HG02870 (cell line): ENCODE data around the gene TRAPPC12.
A peak's percentile ranks its signal among the peaks of the same experiment; 100 is the strongest.
"Not testable (repeated sequence)": the region's sequence is repeated elsewhere in the genome, so short reads cannot be mapped to it uniquely, and the experiment has no call there.

ENCODE experiments used
- ATAC-seq: cut with Tn5 transposase; IDR thresholded peaks from one replicate; pipeline ENCODE4 v1.9.1; 2021; ENCODE audit warnings: mild to moderate bottlenecking, moderate library complexity; ENCODE audit not compliant: unreplicated experiment

Gene TRAPPC12

DNA sequence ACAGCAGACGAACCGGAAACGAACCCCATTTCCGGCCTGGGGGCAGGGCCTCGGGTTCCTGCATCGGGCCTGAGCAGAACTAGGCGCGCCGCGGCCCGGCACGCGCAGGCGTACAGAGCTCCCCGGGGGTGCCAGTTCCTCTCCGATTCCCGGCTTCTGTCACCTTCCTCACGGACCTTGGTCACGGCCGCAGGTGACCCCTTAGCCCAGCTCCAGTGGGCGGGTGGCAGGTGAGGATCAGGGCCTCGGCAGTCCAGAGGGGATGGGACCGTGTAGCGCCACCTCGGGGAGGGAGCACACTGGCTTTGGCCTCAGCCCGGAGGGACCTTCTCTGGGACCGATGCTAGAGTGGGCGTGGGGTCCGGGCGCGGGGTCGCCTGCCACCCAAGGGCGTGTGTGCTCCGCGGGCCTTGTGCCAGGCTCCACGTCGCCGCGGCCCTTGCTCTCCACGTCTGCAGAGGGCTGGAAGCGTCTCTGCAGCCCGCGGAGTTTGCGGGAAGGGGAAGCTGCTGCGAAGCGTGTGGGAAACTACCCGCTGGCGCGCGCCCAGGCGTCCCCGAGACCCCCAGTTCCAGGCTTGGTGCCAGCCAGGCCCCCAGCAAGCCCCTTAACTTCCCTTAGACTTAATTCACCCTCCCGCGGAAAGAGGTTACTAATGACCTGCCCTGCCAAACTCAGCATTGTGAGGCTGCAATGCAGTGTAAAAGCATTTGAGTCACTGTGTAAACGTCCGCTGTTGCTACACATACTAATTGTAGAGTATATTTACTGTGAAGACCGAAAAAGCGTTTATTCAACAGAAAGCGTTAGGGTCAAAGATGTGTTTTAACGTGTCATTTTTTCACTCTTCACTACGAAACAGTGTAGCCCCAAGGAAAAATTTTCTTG lies at the start of gene TRAPPC12:
TSS of gene TRAPPC12 (plus strand) at position 48 of the 888 bp plus-strand sequence. CDS start 7,930 bp downstream, outside the sequence.
- ATAC-seq = peak; percentile 76

DNA sequence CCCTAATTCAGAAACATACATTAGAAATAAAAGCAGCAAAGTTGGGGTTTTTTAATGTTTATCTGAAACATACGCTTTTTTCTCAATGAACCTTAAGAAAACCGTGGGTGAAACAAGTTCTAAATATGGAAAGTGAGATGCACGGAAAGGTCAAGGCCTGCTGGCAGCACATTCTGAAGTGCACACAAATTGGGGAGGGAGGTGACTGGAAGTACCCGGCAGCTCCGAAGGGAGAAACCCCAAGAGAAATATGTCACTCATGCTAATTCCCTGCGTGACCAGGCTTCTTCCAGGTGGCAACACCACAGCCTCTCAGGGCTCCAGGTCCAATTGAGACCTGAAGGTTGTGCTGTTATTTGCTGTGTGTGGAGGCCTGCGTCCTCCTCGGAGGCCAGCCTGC lies 47.4 kb upstream of the TRAPPC12 start:
- no peak for ATAC-seq

DNA sequence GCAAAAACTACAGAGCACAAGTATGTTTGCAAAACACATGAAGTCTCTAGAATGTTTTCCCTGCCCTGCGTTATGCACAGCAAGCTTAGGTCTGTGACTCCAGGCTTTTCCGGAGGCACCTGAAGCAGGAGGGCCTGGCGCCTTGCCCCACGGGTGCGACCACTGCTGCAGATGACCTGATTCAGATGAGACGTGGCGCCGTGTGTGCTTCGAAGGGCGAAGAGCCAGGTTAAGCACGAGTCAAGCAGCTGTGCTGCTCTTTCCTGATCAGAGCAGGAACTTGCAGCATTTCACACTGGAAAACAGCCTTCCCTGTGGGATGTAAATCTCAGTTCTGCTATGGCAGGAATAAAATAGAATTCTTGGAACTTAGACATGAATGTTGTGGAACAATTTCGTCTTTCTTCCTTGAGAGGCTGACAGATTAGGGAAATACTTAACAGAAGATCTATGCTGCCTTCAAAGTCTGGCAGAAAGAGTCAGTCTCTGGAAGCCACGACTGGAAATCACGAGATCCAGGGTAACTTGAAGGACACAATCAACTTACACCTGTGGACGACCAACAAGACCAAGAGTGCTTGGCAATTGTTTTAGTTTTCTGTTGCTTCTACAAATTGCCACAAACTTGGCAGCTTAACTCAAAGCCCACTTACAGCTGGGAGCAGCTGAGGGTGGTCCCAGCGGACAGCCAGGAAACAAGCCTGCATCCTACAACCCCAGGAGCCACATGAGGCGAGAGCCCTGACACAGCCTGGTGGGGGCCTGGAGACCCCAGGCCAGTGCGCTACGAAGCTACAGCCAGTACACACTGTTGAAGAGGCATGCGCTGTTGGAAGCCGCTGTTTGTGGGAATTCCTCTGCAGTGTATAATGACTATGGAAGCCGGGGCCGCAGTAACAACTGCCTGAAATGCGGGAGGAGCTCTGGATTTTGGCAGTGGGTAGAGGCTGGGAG lies 44.8 kb upstream of the TRAPPC12 start:
- no peak for ATAC-seq

DNA sequence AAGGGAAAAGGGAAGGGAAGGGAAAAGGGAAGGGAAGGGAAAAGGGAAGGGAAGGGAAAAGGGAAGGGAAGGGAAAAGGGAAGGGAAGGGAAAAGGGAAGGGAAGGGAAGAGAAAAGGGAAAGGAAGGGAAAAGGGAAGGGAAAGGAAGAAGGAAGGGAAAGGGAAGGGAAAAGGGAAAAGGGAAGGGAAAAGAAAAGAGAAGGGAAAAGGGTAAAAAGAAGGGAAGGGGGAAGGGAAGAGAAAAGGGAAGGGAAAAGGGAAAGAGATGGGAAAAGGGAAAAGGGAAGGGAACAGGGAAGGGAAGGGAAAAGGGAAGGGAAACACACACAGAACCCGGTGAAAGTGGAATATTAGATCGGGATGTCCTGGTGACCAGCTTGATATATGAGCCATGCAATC lies 42.6 kb upstream of the TRAPPC12 start:
- ATAC-seq = no peak

DNA sequence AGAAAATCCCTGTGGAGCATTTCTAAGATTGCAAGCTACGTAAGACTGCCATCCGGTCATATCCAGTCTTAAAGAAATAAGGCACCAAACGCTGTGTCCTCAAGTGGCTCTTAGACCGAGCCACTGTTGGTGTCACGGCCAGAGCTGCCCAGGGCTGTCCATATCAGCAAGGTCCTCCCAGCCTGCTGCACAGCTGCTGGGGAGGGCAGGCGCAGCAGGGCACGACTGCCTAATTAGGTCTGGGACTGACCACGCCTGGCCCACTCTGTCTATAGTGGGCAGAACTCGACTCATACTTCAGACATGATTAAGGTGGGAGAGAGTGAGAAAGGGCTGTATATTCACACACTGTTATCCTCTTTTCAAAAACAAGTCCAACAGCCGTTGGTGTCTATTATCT lies 41.2 kb upstream of the TRAPPC12 start:
- ATAC-seq = no peak

DNA sequence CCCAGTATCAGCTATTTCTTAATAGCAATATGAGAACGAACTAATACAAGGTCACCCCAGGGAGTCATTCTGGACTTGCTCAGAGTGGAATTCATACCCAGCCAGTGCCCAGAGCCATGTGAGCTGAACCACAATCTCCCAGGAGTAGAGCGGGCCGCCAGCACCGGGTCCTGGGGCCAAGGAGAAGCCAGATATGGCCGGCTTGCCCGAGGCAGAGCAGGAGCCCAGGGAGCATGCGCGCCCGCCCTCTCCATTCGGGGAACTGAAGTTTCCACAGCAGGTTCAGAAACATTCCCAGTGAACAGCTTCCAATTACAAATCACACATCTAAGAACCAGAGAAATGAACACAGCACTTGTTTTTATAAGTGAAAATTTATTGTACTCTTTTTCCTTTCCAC lies 39.4 kb upstream of the TRAPPC12 start:
- no peak for ATAC-seq

DNA sequence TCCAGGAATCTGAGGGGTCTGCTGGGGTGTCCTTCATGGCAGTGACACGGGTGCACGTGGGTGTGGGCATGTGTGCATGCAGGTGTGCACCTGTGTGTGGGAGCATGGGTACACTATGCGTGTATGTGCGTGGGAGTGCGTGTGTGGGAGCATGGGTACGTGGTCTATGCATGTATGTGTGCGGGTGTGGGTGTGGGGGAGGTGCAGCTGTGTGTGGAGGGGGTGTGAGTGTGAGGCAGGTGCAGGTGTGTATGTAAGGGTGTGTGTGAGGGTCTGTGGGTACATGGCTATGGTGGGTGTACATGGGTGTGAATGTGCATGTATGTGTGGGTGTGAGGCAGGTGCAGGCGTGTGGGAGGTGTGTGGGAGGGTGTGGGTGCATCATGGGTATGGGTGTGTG lies 38.2 kb upstream of the TRAPPC12 start:
- ATAC-seq = no peak

DNA sequence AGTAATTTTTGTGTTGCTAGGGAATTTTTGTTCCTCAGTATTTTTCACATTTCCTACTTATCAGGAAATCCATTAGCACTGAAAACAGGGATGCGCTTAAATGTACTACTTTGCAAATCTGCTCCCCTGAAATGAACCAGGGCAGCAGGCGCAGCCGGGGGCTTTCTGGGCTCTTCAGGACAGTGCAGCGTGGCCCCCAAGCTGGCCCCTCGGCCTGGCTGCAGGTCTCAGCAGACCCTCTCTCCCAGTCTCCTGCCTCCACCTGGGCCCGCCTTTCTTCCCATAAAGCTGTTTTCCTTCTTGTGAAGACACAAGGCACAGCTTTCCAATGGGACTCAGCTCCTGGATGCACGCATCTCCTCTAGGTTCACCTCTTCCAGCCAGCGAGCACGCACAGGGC lies 37.2 kb upstream of the TRAPPC12 start:
- no peak for ATAC-seq

DNA sequence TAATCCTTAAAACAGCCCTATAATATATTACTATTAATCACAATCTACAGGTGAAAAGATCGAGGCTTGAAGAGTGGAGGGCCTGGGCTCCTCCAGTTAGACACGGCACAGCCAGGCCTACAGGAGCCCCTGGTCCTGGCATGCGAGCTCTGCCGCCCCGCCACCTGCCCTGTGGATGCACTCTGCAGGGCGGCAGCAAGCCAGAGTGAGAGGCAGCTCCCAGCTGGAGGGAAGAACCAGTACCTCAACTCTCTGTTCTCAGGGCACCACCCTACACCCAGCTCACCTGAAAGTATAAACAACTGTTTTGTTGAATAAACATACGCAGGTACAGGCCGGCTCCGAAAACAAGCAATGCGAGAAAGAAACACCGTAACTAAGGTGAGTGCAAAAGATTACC lies 36.5 kb upstream of the TRAPPC12 start:
- no peak for ATAC-seq

DNA sequence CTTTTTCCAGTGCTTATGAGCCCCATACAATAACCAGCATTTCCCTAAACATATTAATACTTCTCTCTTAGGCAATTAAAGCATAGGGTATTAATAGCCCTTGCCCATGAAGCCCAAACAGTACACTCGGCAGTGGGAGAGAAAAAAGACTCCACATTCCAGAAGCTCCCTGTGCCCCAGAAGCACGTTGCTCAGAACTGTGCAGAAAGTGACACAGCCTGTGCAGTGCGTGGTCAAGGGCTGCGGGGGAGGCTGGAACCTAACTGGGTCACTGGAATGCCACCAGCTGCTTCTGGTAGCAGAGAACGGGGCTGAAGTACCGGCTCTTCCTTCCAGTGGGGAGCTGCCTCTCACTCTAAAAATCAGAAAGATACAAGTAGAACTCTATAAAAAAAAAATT lies 34.6 kb upstream of the TRAPPC12 start:
- no peak for ATAC-seq

DNA sequence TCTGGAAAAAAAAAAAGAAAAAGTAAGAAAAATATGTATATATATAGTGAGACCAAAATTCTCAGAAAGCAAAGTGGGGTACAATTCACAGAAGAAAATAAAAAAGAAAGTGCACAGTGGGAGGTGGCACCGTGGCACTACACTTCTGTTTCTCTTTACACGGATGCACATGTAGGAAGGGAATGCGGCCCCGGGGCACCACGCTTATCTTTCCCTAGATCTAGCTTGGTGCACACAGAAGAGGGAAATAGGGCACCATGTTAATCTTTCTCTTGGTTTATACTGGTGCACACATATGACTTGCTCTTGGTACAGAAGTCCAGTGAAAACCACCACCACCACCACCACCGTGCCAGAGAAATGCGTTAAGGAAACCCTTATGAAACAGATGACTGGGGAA lies 33.9 kb upstream of the TRAPPC12 start:
- ATAC-seq = no peak

DNA sequence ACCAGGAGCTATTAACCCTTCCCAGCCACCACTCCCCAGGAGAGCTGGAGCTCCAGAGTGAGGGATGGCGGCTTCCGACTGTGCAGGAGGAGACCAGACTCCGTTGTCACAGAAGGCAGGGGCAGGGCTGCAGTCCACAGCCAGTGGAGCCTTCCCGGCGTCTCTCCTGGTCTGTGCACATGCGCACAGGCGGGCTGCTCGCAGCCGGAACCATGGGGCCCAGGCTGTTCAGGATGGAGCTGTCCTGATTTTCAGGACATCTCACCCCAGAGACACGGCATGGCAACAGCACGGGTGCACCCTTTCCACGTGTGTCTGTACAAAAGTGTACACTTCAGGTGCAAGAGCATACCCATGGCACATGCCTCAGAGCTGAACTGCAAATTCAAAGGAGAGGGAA lies 30.7 kb upstream of the TRAPPC12 start:
- ATAC-seq = no peak

DNA sequence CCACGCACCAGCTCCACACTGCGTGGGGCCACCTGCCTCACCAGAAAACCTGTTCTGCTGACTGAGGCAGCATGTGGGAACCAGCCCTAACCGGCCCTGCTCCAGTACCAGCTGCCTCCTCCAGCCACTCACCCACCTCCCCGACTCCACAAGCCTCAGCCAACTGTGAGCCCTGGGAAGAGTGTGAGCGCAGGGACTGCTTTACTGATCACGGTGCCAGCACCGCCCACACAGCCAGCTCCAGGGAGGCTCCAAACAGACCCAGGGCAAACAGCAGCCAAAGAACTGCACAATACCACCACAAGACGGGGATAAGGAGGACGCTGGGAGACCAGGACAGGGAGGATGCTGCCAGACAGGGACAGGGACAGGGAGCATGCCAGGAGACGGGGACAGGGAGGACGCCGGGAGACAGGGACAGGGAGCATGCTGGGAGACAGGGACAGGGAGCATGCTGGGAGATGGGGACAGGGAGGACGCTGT lies 30.2 kb upstream of the TRAPPC12 start:
- ATAC-seq = no peak

DNA sequence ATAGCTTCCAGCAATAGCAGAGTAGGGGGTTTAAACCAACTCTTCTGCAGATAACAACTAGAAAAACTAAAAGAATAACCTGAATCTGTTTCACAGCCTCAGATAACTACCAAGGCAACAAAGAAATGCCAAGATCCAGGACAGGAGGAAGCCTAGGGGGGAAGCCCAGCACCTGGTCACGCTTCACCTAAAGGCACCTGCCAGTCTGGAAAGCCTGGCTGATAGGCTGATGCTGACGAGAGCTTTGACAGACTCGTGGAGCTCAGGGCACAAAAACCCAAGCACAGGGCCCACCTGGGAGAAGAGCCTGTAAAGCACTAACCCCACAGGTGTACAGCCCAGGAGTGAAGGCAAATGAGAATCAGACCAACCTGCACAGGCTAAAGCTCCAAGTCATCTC lies 24.5 kb upstream of the TRAPPC12 start:
- no peak for ATAC-seq

DNA sequence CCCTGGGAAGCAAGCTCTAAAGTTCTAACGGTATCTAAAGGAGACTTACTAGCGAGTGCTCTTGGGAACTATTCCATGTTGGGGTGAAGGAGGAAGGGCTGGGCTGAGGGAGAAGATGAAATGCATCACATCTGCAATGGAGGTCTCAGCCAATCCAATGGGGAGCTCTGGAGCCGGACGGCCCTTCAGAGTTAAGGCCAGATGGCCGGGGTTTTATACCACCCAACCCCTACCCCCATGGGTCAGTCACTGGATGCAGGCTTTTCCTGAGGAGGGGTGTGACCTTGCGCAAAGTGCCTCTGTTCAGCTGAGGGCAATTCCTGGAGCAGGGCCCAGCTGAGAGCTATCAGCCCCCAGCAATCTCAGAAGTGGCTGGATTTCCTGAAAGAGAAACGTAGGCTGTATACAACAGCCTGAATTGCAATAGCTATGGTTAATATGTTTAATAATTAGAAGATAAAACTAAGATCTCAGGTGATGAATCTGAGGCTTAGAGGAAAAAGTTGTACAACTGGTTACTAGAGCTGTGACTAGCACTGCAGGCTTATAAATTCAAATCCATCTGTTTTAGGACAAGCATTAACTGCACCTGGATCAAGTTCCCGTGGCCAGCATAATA lies 23.4 kb upstream of the TRAPPC12 start:
- ATAC-seq = no peak

DNA sequence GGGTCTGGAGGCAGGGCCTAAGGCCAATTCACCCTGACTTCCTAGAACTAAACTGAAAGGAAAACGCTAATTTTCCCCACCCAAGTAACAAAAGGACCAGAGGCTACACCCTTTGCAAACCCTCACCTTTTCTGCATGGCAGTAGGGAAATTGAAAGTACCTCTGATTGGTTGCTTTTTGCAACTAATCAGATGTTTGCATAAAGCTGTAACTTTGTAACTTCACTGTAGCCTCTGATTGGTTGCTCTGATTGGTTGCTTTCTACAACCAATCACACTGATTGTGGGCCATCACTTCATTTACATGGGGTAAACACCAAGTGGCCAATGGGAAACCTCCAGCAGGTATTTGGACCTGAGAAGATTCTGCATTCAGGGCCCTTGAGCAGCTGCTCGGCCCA lies 22.7 kb upstream of the TRAPPC12 start:
- ATAC-seq = no peak

DNA sequence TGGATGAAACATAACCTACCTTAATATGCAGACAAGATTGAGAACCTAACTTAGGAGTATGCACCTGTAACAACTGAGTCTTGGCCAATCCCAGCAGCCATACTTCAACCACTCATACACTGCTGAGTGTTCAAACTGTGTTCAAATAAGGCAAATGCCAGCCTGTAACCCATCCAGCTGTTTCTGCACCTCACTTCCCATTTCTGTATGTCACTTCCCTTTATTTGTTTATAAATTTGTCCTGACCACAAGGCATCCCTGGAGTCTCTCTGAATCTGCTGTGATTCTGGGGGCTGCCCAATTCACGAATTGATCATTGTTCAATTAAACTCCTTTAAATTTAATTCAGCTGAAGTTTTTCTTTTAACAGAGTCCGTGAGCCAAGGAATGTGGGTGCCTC lies 22.0 kb upstream of the TRAPPC12 start:
- not testable (repeated sequence) for ATAC-seq

DNA sequence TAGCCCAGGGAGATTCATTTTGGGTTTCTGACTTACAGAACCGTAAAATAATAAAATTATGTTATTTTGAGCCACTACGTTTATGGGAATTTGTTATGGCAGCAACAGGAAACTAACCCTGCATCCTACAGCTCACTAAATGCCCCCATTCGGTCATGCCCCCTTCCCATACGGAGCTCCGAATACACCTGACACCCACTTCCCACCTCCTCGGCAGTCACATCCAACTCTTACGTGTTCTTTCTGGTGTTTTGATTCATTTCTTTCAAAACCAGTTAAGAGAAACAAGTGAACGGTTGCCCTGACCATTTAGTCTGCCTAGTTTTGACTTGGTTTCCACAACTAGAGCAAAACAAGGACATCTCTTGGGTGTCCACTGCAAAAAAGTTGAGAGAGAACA lies 21.6 kb upstream of the TRAPPC12 start:
- no peak for ATAC-seq

DNA sequence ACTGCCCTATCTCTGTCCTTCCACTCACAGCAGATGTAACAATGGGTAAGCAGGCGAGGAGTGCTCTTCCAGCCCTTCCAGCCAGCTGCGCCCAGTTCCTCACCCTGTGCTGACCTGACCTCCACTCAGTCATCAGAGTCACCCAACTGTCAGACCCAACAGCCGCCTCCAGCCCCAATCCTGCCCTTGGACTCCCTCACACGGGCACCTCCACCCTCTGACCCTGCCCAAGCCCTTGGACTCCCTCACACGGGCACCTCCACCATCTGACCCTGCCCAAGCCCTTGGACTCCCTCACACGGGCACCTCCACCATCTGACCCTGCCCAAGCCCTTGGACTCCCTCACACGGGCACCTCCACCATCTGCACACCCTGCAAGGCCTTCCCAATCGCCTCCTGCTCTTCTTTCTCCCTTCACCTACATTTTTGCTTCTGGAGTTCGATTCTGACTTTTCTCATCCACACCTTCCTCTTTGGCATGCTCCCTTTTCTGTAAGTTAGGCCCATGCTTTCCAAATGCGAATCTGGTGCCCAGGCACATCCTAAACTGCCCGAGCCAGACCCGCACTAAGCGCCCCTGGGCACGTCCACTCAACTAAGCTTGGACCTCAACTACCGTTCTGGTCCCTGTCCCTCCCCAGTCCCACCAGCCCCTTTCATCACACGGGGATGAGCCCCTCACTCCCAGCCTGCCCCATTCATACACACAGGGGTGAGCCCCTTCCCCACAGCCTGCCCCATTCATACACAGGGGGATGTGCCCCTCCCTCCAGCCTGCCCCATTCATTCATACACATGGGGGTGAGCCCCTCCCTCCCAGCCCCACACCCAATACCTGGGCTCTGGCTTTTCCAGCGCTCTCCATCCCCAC lies 17.7 kb upstream of the TRAPPC12 start:
- ATAC-seq = no peak

DNA sequence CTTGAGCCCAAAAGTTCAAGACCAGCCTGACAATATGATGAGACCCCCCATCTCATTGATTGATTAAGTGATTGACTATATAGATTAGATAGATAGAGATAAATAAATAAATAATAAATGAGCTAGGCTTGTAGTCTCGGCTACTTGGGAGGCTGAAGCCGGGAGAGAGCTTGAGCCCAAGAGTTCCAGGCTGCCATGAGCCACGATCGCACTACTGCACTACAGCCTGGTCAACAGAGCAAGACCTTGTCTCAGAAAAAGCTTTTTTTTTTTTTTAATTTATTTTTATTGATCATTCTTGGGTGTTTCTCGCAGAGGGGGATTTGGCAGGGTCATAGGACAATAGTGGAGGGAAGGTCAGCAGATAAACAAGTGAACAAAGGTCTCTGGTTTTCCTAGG lies 14.3 kb upstream of the TRAPPC12 start:
- ATAC-seq = no peak
